PC-9 (cell line): ENCODE measurements around the gene OR13J1. TPM values are rescaled to one million over a fixed set of nuclear protein-coding genes. Genes with fewer than 3 reads are reported as not detected.

Experiments used
- BruUV-seq: library from RNA; stranded (reverse); fragments of 400-500 nt; replicated peaks from 2 replicates; lab custom pipeline; 2021; lab: Mats Ljungman, UMichigan
- CTCF ChIA-PET: fragments of 300-600 bp; sonication (Branson Sonifier 250); formaldehyde crosslinking; loops from one replicate; lab custom pipeline; 2022; ENCODE audit warnings: antibody characterized with exemption; lab: Charles Lee
- POLR2A ChIA-PET: fragments of 300-600 bp; sonication (Branson Sonifier 250); formaldehyde crosslinking; loops from one replicate; lab custom pipeline; 2022; ENCODE audit warnings: antibody characterized with exemption; ENCODE audit not compliant: unreplicated experiment; lab: Charles Lee
- DNase-seq, 2 experiments: peaks; one replicate each; pipeline versions ENCODE4 v3.0.0 to v3.0.0-alpha.2; 2015 to 2022; ENCODE audit warnings: mixed read lengths in 1 of 2
- H2AFZ ChIP-seq: fragments of 200-600 bp; sonication (generic); 2 replicates; pipeline ENCODE4 v1.8.1; 2017; ENCODE audit warnings: antibody characterized with exemption
- H3F3A ChIP-seq: fragments of 200-600 bp; sonication (generic); 2 replicates; pipeline ENCODE4 v1.8.1; 2017; ENCODE audit warnings: antibody characterized with exemption, mild to moderate bottlenecking, low read depth; ENCODE audit not compliant: insufficient read depth
- H3K27ac ChIP-seq: fragments of 200-600 bp; sonication (generic); 2 replicates; pipeline ENCODE4 v1.6.1; 2016; ENCODE audit warnings: mixed run types
- H3K27me3 ChIP-seq: fragments of 200-600 bp; sonication (generic); 2 replicates; pipeline ENCODE4 v1.6.1; 2016; ENCODE audit warnings: low read depth, mixed run types; ENCODE audit not compliant: insufficient read depth
- H3K36me3 ChIP-seq: fragments of 200-600 bp; sonication (generic); 2 replicates; pipeline ENCODE4 v1.6.1; 2016; ENCODE audit warnings: low read depth, mixed run types
- H3K4me1 ChIP-seq: fragments of 200-600 bp; sonication (generic); replicated peaks from 2 replicates; pipeline ENCODE4 v1.6.1; 2016; ENCODE audit warnings: mixed run types; ENCODE audit not compliant: insufficient read depth
- H3K4me2 ChIP-seq: fragments of 200-600 bp; sonication (generic); 2 replicates; pipeline ENCODE4 v1.6.1; 2017; ENCODE audit warnings: mixed run types
- H3K4me3 ChIP-seq: fragments of 200-600 bp; sonication (generic); 2 replicates; pipeline ENCODE4 v1.6.1; 2016; ENCODE audit warnings: mixed run types
- H3K79me2 ChIP-seq: fragments of 200-600 bp; sonication (generic); 2 replicates; pipeline ENCODE4 v1.6.1; 2017; ENCODE audit warnings: low read depth, mixed run types
- H3K9me2 ChIP-seq: fragments of 200-600 bp; sonication (generic); 2 replicates; pipeline ENCODE4 v1.8.1; 2017; ENCODE audit warnings: mild to moderate bottlenecking; ENCODE audit not compliant: insufficient read depth
- H3K9me3 ChIP-seq: fragments of 200-600 bp; sonication (generic); 2 replicates; pipeline ENCODE4 v1.8.1; 2016; ENCODE audit warnings: low read depth; ENCODE audit not compliant: insufficient read depth
- H4K20me1 ChIP-seq: fragments of 200-600 bp; sonication (generic); 2 replicates; pipeline ENCODE4 v1.8.1; 2017; ENCODE audit not compliant: insufficient read depth
- EZH2 ChIP-seq: fragments of 200-600 bp; sonication (generic); IDR thresholded peaks from 2 replicates; pipeline ENCODE4 v1.8.0; 2017; ENCODE audit warnings: antibody characterized with exemption, low read depth
- intact Hi-C: fragments of 100-400 bp; cut with micrococcal nuclease; formaldehyde crosslinking; loops from one replicate; pipeline ENCODE4 v1.10.0; 2022; ENCODE audit not compliant: unreplicated experiment
- total RNA-seq: library from RNA; stranded (reverse); gene quantifications from 2 replicates; pipeline ENCODE4 v1.2.3, GENCODE V29; 2021
- TF ChIP-seq, protein P1 (sequence below): fragments of 200-600 bp; sonication (generic); conservative IDR thresholded peaks from 2 replicates; pipeline ENCODE4 v1.6.1; 2017; ENCODE audit warnings: mixed run types, antibody characterized with exemption, mild to moderate bottlenecking, moderate library complexity

The OR13J1 gene
- total RNA-seq, 1 experiment from 2014 or later: not detected

DNA sequence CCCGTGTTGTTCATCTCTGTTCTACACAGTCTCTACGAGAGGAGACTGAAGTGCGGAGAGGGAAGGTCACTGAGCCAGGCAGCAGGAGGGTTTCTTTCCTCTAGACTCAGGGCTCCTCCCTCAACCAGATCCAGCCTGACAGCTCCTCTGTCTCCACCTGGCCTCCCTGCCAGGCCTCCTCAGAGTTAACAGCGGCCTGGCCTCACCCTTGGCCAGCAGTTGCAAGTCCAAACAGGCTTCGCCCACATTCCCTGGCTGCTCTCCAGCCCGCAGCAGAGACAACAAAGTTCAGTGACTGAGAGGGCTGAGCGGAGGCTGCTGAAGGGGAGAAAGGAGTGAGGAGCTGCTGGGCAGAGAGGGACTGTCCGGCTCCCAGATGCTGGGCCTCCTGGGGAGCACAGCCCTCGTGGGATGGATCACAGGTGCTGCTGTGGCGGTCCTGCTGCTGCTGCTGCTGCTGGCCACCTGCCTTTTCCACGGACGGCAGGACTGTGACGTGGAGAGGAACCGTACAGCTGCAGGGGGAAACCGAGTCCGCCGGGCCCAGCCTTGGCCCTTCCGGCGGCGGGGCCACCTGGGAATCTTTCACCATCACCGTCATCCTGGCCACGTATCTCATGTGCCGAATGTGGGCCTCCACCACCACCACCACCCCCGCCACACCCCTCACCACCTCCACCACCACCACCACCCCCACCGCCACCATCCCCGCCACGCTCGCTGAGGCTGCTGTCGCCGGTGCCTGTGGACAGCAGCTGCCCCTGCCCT lies 35.9 kb upstream of the OR13J1 start, which contains the start of gene HRCT1:
Gene HRCT1 (plus strand): TSS at position 291 of the 768 bp plus-strand sequence. CDS start 86 bp downstream, at position 377.
- ChIA-PET POLR2A (interaction anchor here (0.5 to 0.6 kb wide), 3 partner anchors 40 to 494 kb away, joined by 3 to 6 read pairs (median 3); no protein-coding TSS in a partner anchor), CTCF (interaction anchor here (1.2 kb wide), 1 partner anchor 24 kb away, joined by 4 read pairs; no protein-coding TSS in a partner anchor)
- DNase-seq: peak; percentile 85 to 86
- H3K4me3 ChIP-seq: no peak within 1 kb of the TSS
- no peaks in the 10 kb centered on the region for H3K27me3 ChIP-seq
- peak within 1 kb of the TSS; percentile 78 for H3K4me2 ChIP-seq
- H3K27ac ChIP-seq: peak within 1 kb of the TSS; percentile 95
- H3K9me2 ChIP-seq: no peaks in the 10 kb centered on the region
- H3K4me1 ChIP-seq: peaks cover 68% of the 10 kb centered on the region
- no peaks in the 10 kb centered on the region for H3K36me3 ChIP-seq
- TF ChIP-seq, protein P1, sequence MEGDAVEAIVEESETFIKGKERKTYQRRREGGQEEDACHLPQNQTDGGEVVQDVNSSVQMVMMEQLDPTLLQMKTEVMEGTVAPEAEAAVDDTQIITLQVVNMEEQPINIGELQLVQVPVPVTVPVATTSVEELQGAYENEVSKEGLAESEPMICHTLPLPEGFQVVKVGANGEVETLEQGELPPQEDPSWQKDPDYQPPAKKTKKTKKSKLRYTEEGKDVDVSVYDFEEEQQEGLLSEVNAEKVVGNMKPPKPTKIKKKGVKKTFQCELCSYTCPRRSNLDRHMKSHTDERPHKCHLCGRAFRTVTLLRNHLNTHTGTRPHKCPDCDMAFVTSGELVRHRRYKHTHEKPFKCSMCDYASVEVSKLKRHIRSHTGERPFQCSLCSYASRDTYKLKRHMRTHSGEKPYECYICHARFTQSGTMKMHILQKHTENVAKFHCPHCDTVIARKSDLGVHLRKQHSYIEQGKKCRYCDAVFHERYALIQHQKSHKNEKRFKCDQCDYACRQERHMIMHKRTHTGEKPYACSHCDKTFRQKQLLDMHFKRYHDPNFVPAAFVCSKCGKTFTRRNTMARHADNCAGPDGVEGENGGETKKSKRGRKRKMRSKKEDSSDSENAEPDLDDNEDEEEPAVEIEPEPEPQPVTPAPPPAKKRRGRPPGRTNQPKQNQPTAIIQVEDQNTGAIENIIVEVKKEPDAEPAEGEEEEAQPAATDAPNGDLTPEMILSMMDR: no peak
- no peak for TF ChIP-seq EZH2
- H2AFZ ChIP-seq: no peak within 1 kb of the TSS
- H3F3A ChIP-seq: peaks cover 34% of the 10 kb centered on the region
- no peaks in the 10 kb centered on the region for H4K20me1 ChIP-seq
- H3K9me3 ChIP-seq: no peaks in the 10 kb centered on the region
- BruUV-seq: no TSS peak
- intact Hi-C loops: loop anchor here (2.0 to 5.0 kb wide), 3 partner anchors 43 to 249 kb away; partner anchors contain the start of genes CCDC107, FAM221B, RMRP and TMEM8B
- no peaks in the 10 kb centered on the region for H3K79me2 ChIP-seq

DNA sequence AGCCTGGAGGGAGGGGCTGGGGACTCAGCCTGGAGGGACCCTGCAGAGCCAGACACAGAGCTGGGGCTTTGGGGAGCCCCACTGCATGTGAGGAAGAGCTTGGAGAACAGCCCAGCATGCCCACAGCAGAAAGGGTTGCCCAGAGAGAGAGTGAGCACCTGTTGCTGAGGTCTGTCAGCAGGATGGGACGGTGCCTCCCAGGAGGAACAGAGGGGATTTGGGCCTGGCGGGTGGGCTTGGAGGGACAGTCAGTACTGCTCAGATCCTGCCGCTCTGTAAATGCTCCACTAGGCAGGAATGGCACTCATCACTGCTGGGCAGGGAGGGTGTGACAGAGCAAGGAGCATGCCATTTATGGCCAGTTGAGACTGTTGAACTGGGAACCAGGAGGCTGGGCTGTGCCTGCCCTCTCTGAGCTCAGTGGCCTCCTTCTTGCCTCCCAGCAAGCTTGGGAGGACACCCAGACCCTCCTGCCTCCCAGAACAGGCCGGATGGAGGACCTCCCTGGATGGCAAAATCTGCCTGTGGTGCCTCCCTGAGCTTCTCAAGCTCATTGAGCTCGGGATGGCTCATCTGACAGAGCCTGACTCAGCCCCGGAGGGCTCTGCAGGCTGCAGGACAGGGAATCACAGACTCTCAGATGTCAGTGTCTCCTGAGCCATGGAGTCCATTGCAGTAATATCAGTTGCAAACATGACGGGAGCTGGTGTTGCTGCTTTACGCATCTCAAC lies 35.0 kb upstream of the OR13J1 start:
- no TSS peak for BruUV-seq
- peak overlapping the region; percentile 52 for H3K27ac ChIP-seq
- CTCF ChIA-PET: interaction anchor here (1.2 kb wide), 1 partner anchor 23 kb away, joined by 4 read pairs; no protein-coding TSS in a partner anchor
- peak overlapping the region; percentile 65 for H3K4me2 ChIP-seq
- intact Hi-C loops: loop anchor here (5.0 kb wide), 1 partner anchor 248 kb away; the partner anchor contains the start of genes CCDC107 and RMRP
- no peaks in the 10 kb centered on the region for H3K9me2 ChIP-seq
- POLR2A ChIA-PET: no interaction called here
- DNase-seq: no peak
- no peak overlapping the region for H3K4me3 ChIP-seq
- H3K79me2 ChIP-seq: no peaks in the 10 kb centered on the region
- no peak overlapping the region for H2AFZ ChIP-seq
- no peaks in the 10 kb centered on the region for H4K20me1 ChIP-seq
- H3K36me3 ChIP-seq: no peaks in the 10 kb centered on the region
- no peaks in the 10 kb centered on the region for H3K27me3 ChIP-seq
- peaks cover 60% of the 10 kb centered on the region for H3K4me1 ChIP-seq
- TF ChIP-seq, protein P1: no peak
- TF ChIP-seq EZH2: no peak
- no peaks in the 10 kb centered on the region for H3K9me3 ChIP-seq
- H3F3A ChIP-seq: peaks cover 34% of the 10 kb centered on the region

DNA sequence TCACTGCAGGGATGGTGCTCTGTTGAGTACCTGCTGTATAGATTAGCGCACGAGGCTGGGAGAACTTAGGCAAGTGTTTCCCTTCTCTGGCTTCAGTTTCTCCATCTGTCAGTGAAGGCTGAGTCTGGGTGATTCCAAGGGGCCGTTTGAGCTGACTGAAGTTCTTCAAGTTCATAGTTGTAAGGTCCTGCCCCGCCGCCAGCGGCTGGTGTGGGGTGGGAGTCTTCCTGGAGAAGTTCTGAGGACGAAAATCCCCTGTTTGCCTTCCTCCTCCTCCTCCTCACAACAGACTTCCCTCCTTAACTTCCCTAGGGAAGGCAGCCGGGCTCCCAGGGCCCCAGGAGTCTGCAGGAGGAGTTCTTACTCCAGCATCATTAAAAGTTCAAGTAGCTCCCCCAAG lies 34.1 kb upstream of the OR13J1 start:
- H4K20me1 ChIP-seq: no peaks in the 10 kb centered on the region
- H3K9me3 ChIP-seq: no peaks in the 10 kb centered on the region
- no peaks in the 10 kb centered on the region for H3K27me3 ChIP-seq
- H3K9me2 ChIP-seq: no peaks in the 10 kb centered on the region
- H3K79me2 ChIP-seq: no peaks in the 10 kb centered on the region
- peaks cover 51% of the 10 kb centered on the region for H3K4me1 ChIP-seq
- no peak overlapping the region for H3K27ac ChIP-seq
- H2AFZ ChIP-seq: no peak overlapping the region
- H3K36me3 ChIP-seq: no peaks in the 10 kb centered on the region
- DNase-seq: no peak
- TF ChIP-seq EZH2: no peak
- H3K4me3 ChIP-seq: no peak overlapping the region
- H3K4me2 ChIP-seq: no peak overlapping the region
- no TSS peak for BruUV-seq
- intact Hi-C loops: no loop called here
- peaks cover 33% of the 10 kb centered on the region for H3F3A ChIP-seq
- ChIA-PET POLR2A (no interaction called here), CTCF (no interaction called here)
